ENCODE results near the gene TFIP11.
"Not testable (repeated sequence)": the region's sequence is repeated elsewhere in the genome, so short reads cannot be mapped to it uniquely, and the experiment has no call there.

Gene TFIP11

GRCh38 chr22:26534874-26535602, 22.8 kb upstream of the TFIP11 start:
- DNase-seq (ENCODE audit: low read depth), result no peak
- no peak overlapping the region for H3K4me3 ChIP-seq (ENCODE audit: low read length)
- TF ChIP-seq, protein P1, sequence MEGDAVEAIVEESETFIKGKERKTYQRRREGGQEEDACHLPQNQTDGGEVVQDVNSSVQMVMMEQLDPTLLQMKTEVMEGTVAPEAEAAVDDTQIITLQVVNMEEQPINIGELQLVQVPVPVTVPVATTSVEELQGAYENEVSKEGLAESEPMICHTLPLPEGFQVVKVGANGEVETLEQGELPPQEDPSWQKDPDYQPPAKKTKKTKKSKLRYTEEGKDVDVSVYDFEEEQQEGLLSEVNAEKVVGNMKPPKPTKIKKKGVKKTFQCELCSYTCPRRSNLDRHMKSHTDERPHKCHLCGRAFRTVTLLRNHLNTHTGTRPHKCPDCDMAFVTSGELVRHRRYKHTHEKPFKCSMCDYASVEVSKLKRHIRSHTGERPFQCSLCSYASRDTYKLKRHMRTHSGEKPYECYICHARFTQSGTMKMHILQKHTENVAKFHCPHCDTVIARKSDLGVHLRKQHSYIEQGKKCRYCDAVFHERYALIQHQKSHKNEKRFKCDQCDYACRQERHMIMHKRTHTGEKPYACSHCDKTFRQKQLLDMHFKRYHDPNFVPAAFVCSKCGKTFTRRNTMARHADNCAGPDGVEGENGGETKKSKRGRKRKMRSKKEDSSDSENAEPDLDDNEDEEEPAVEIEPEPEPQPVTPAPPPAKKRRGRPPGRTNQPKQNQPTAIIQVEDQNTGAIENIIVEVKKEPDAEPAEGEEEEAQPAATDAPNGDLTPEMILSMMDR (IDR thresholded peaks at IDR 0.05; ENCODE audit: insufficient read depth, low read depth, low read length, missing control alignments), result no peak

DNA sequence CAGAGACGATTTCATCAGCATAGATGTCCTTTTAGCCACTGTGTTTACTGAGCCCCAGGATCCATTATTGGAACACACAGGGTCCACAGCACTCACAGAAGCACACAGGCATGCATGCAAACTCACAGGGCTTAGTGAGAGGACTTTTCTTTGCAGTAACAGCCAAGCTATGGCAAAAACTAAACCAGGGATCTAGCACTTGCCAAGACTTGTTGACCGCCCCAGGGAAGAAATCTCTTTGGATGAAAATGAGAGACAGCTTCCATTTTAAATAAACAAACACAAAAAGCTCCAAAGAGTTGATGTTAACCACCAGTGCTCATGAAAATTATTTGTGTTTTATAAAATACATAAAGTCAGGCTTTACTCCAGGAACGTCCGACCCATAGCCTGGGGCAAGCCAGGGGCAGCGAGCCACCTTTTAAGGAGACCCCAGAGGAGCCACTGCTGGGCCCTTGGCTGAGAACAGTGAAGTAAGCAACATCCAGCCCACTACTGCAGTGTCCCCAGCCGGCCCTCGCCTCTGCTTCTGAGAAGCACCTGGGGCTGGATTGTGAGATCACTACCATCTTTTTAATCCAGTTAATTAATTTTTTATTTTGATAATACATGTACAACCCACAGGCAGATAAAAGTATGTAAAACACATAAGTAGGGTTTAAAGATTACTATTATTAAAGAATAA, 22.0 kb upstream of the TFIP11 start:
- H3K4me3 ChIP-seq (ENCODE audit: low read length), result no peak overlapping the region
- peak; percentile 84 for DNase-seq (ENCODE audit: low read depth)
- TF ChIP-seq, protein P1 (IDR thresholded peaks at IDR 0.05; ENCODE audit: insufficient read depth, low read depth, low read length, missing control alignments), result no peak

- TF ChIP-seq, protein P1 (IDR thresholded peaks at IDR 0.05; ENCODE audit: insufficient read depth, low read depth, low read length, missing control alignments), result no peak
- peak; percentile 76 for DNase-seq (ENCODE audit: low read depth)
- H3K4me3 ChIP-seq (ENCODE audit: low read length), result no peak overlapping the region
Measured at GRCh38 chr22:26529345-26529744, 17.1 kb upstream of the TFIP11 start.

GRCh38 chr22:26528518-26528917, 16.2 kb upstream of the TFIP11 start:
- not testable (repeated sequence) for H3K4me3 ChIP-seq (ENCODE audit: low read length); DNase-seq (ENCODE audit: low read depth)

GRCh38 chr22:26527574-26528465, 15.5 kb upstream of the TFIP11 start:
- no peak overlapping the region for H3K4me3 ChIP-seq (ENCODE audit: low read length)
- DNase-seq (ENCODE audit: low read depth), result no peak
- TF ChIP-seq, protein P1 (IDR thresholded peaks at IDR 0.05; ENCODE audit: insufficient read depth, low read depth, low read length, missing control alignments), result no peak

DNA sequence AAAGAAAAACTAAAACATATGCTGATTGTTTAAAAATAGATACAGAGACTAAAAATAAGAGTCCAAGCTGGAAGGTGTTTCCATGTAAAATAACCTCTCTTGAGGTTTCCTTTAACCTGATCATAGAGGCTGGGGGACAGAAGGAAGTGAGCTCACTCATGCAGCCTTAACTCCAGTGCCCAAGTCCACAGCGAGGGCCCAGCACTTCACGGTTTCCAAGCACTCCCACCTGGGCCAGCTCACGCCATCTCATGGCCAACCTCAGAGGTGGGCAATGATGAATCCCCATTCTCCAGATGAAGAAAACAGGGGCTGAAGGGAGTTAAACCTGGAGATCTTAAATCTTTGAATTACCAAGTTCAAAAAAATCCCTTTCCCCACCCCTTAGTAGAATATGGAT, 14.9 kb upstream of the TFIP11 start:
- no peak overlapping the region for H3K4me3 ChIP-seq (ENCODE audit: low read length)
- no peak for DNase-seq (ENCODE audit: low read depth)
- TF ChIP-seq, protein P1 (IDR thresholded peaks at IDR 0.05; ENCODE audit: insufficient read depth, low read depth, low read length, missing control alignments), result no peak

- H3K4me3 ChIP-seq (ENCODE audit: low read length), result no peak overlapping the region
- DNase-seq (ENCODE audit: low read depth), result no peak
- TF ChIP-seq, protein P1 (IDR thresholded peaks at IDR 0.05; ENCODE audit: insufficient read depth, low read depth, low read length, missing control alignments), result no peak
Measured at GRCh38 chr22:26525946-26526564, 13.8 kb upstream of the TFIP11 start.

Measured in epithelial cell of esophagus (primary cell).